Stimulated activated CD4-positive, alpha-beta T cell treated with anti-CD3 and anti-CD28 coated beads, TNF-alpha, amount 100 ng/mL, for 1 hour (primary cell): Measurements from ENCODE around the gene CELSR1.
A peak's percentile ranks its signal among the peaks of the same experiment; 100 is the strongest.

Experiments
- DNase-seq, 3 donors: peaks; one replicate each; pipeline ENCODE4 v3.0.0-alpha.2; 2020; ENCODE audit warnings: low read depth in 3 of 3, low spot score in 1 of 3

CELSR1 gene

DNA sequence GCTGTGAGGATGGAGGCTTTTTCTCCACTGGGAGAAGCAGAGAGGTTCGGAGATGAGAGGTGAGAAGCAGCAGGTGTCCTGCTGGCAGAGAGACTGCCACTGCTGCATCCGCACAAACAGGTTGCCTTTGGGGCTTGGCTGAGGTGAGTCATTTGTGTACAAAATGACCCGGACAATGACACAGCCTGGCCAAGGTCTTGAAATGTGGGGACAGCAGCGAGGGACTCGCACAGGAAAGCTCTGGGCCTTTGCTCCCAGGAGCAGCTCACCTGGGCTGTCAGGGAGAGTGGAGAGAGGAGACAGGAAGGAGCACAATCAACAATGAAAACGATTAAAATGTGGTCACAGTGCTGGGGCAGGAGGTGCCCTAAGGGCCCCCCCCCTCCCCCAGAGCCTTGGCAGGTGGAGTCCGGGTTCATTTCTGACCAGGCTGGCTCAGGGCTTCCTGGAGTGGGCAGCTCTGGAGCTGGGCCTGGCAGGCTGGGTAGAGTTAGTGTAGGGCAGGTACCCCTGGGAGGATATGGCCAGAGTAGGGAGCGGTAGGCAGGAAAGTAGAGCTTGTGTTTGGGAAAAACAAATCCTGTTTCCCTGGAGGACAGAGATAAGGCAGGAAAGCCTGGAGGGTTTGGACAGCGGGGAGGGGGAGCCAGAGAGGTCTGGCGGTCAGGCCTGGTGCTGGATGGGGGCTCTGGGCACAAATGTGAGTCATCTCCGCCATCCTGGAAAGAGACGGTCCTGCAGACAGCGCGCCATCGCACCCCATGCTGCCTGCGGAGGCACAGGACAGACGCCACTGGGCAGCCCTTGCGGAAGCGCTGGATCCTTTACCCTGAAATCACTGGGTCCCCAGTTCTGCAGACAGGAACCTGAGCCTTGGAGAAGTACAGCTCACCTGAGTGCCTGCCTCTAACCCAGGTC, 37.8 kb upstream of the CELSR1 start:
- DNase-seq, result no peak

- DNase-seq, result no peak
Observed at GRCh38 chr22:46574438-46574992, 37.1 kb upstream of the CELSR1 start.

DNA sequence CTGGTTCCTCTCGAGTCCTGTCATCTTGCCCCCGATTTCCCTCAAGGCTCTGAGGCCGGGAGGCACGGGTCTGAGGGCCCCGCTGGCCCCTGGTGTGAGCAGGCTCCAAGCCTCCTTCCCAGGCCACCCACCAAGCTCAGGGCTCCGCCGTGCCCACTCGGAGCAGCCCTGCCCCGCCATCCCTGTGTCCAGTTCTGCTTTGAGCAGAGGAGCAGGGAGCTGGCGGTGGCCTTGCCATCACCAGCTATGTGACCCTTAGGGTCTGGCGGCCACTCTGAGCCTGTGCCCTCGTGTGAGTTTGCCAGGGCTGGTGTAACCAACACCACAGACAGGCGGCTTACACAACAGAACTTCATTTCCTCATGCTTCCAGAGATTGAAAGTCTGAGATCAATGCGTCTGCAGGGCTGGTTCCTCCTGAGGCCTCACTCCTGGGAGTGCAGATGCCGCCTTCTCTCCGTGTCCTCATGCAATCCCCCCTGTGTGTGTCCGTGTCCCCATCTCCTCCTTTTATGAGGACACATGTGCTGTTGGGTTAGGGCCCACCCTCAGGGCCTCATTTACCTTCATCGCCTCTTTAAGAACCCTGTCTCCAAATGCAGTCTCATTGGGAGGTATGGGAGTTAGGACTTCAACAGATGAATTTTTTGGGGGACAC, 36.5 kb upstream of the CELSR1 start:
- no peak for DNase-seq

- no peak for DNase-seq
Observed at GRCh38 chr22:46572911-46573780, 35.7 kb upstream of the CELSR1 start.

- no peak for DNase-seq
Observed at GRCh38 chr22:46571642-46572250, 34.3 kb upstream of the CELSR1 start.

- DNase-seq, result no peak
Observed at GRCh38 chr22:46569848-46570695, 32.7 kb upstream of the CELSR1 start.

- no peak for DNase-seq
Observed at GRCh38 chr22:46569055-46569847, 31.8 kb upstream of the CELSR1 start.

DNA sequence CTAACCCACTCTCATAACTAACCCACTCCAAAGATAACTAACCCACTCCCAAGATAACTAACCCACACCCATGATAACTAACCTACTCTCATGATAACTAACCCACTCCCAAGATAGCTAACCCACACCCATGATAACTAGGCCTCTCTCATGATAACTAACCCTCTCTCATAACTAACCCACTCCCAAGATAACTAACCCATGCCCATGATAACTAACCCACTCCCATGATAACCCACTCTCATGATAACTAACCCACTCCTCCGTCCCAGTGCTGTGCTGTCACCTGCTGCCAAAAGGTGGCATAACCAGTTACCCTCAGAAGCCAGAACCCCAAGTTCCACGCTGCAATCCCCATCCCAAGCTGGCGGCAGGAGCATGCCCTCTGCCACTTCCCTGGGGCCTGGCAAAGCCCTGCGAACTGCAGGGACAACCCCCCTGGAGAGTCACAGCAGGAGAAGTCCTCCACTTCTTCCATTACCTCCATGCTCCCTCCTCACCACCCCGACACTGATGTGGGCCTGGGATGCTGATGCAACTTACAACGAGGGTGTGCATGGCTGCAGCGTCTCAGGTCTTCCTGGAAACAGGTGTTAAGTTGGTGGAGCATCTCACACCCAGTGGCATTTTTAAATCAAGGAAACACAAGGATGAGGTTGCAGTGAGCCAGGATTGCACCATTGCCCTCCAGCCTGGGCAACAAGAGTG, 30.8 kb upstream of the CELSR1 start:
- DNase-seq, result no peak

DNA sequence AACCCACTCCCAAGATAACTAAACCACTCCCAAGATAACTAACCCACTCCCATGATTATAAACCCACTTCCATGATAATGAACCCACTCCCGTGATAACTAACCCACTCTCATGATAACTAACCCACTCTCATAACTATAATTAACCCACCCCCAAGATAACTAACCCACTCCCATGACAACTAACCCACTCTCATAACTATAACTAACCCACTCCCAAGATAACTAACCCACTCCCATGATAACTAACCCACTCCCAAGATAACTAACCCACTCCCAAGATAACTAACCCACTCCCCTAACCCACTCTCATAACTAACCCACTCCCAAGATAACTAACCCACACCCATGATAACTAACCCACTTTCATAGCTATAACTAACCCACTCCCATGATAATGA, 30.1 kb upstream of the CELSR1 start:
- DNase-seq, result no peak

DNA sequence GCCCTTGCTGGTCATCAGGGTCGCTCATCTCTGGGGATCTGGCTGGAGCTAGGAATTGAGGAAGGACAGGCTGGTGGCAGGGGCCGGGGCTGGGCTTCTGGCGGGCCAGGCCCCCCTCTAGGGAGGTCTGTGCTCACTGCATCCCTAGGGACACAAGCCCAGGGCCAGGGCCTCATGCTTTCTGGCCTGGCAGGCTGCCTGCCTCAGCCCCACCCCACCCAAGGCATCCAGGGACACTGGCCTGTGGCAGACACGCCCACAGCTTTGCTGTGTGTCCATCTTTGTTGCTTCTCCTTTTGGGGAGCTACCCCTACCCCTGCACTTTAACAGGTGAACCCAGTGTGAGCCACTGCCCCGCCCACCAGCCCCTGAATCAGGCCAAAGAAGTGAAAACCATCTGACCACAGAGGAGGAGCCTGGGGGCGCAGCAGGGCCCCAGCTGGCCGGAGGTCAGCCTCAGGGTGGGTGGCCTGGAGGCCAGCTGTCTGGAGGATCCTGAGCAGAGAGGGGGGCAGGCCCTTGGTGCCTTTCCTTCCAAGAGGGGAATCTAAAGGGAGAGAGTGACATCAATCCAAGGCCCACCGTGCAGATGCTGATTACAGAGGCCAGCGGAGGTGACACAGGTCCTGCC, 26.8 kb upstream of the CELSR1 start:
- DNase-seq, result no peak

DNA sequence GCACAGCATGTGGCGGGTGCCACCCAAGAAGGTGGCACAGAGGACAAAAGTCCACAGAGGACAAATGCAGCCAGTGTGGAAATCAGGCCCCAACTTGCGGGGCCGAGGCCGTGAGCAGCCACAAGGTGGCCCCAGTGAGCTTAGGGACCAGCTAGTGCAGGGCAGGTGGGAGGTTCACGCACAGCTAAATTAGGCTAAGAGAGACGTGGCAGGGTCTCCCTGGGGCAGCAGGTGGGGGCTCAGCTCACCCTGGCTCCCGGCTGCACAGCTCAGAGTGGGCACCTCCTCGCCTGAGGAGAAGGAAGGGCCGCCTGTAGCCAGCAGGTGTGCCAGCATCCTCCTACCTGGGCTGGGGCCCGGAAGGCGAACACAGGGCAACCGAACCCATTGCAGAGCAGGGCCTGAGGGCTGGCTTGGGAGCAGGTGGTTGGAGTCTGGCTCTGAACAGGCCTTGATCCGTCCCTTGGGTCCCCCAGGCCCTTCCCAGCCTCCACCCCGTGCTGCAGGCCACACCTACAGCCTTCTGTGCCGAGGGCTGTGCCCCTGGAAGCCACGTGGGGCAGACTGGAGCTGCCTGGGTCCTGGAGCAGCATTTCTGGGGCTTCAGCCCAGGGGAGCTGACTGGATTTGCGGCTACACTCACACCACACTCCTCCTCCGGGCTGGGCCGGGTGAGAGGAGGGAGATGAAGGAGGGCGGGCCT, 26.1 kb upstream of the CELSR1 start:
- DNase-seq, result peak; percentile 46 to 76 (median 64)

GRCh38 chr22:46561435-46561905, 24.1 kb upstream of the CELSR1 start:
- DNase-seq, result no peak

- DNase-seq, result no peak
Observed at GRCh38 chr22:46560696-46561295, 23.4 kb upstream of the CELSR1 start.

GRCh38 chr22:46557736-46558480, 20.5 kb upstream of the CELSR1 start:
- DNase-seq, result no peak

GRCh38 chr22:46556775-46557174, 19.4 kb upstream of the CELSR1 start:
- DNase-seq, result no peak

- DNase-seq, result no peak
Observed at GRCh38 chr22:46553189-46553588, 15.8 kb upstream of the CELSR1 start.
